DMS79 (cell line): ENCODE data around the gene FANCC.
A peak's percentile ranks its signal among the peaks of the same experiment; 100 is the strongest.
"Not testable (repeated sequence)": the region's sequence is repeated elsewhere in the genome, so short reads cannot be mapped to it uniquely, and the experiment has no call there.

Experiments used
- DNase-seq: peaks from one replicate; lab custom pipeline; 2025; lab: John Stamatoyannopoulos, UW

FANCC gene

DNA sequence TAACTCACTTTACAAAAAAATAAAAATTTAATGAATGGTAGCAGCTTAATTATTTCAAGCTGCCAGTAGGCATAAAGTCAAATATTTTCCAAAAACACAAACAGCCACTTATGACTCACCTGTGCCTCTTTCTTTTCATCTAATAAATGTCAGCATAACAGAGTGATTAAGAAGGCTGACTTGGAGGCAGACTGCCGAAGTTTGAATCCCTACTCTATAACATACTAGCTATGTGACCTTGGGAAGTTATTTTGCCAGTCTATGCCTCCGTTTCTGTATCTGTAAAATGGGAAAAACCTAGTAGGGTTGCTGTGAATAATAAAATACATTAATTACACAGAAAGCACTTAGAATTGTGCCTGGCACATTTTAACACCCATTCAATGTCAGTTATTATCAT is 33.8 kb downstream of the FANCC start:
- no peak for DNase-seq

DNA sequence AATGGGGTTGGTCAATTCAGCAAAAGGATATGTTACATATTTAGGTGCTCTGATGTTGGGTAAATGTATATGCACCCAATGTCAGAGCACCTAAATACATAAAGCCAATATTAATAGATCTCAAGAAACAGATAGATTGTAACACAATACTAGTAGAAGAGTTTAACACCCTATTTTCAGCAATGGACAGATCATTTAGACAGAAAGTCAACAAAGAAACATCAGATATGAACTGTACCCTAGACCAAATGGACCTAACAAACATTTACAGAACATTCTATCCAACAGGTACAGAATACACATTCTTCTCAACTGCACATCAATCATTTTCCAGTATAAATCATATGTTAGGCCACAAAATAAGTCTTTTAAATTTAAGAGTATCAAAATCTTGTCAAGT is 35.2 kb downstream of the FANCC start:
- DNase-seq, result no peak

DNA sequence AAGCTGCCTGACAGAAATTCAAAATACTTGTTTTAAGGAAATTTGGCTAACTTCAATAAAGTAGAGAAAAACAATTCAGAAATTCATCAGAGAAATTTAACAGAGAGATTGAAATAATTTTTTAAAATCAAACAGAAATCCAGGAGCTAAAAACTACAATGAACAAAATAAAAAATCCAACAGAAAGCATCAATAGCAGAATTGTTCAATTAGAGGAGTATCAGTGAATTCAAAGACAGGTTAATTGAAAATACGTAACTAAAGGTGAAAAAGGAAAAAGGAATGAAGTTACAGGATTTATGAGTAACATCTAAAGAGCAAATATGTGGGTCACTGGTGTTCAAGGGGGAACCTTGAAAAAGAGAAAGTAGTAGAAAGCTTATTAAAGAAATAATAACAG is 36.8 kb downstream of the FANCC start:
- no peak for DNase-seq

DNA sequence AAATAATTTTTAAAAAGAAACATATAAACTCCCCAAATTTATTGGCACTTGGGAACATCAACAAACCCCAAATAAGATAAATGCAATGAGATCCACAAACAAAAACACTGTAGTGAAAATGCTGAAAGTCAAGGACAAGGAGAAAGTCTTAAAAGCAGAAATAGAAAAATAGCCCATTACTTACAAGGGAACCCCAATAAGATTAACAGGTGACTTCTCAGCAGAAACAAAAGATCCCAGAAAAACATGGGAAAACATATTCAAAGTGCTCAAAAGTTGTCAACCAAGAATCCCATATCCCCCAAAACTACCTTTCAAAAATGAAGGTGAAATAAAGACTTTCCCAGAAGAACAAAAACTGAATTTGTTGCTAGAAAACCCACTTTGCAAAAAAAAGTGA is 40.0 kb downstream of the FANCC start:
- no peak for DNase-seq

DNA sequence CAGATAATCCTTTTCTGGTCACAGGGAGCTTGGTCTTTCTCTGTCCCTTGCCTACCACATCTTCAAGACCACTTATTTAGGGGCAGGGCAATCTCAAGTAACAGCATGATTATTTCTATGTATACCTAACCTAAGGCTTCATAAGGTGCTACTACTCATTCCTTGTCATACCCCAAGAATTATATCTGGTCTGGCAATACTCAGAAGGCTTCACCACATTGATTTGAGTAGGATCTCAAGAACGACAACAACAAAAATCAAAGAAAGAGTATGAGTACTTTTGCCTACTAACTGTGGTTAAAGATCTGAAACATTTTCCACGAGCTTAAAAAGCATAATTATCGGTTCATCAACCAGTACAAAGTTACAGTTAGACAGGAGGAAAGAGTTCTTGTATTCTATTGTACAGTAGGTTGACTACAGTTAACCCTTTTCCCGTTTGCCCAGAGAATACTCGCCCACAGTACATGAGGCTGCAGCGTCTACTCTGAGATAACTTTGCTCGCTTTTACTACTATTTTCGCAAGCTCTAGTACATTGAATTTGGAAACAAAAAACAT is 41.0 kb downstream of the FANCC start:
- DNase-seq, result no peak

DNA sequence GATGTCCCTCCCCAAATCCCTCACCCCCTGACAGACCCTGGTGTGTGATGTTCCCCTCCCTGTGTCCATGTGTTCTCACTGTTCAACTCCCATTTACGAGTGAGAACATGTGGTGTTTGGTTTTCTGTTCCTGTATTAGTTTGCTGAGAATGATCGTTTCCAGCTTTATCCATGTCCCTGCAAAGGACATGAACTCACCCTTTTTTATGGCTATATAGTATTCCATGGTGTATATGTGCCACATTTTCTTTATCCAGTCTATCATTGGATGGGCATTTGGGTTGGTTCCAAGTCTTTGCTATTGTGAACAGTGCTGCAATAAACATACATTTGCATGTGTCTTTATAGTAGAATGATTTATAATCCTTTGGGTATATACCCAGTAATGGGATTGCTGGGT is 43.3 kb downstream of the FANCC start:
- not testable (repeated sequence) for DNase-seq

DNA sequence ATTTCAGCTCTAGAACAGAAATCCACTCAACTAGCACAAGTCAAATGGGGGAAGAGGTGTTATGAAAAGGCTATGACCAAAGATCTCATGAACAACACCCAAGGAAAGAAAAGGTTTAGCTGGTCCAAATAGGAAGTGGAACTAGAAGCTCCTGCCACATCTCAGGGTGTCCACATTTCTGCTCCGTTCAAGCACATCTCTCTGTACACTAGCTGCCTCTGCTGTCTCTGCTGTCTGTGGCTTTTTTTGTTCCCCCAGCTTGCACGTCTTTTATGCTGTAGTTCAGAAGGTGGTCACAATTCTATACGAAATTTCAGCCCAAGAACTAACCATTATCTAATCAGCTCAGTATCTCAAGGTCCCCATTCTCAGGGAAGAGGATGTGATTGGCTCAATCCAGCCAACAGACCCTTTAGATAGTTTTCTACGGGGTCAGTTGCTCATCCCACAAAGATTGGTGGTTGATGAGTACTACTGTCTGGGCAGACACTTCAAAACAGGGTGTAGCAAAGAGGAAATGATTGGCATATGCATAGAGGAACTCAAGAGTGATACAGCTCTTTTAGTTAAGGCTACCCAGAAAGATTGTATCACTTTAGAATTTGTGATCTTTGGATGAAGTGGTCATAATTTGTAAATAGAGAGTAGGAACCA is 44.0 kb downstream of the FANCC start:
- no peak for DNase-seq

DNA sequence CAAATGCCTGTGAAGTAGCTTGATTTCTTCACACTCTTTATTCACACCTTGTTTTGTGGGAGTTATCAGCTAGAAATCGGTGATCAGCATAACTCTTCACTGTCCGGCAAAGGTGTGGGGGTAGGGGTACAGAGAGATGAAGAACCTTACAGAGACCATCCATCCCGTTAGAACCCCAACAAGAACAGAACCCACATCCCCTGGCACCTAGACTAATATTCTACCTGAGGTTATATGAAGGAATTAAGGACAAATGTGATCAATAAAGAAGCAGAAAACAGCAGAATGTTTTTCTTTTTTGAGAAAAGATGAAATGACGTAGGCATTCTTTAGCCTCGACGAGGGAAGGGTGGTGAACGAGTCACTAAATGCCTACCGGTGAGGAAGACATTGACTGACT is 44.7 kb downstream of the FANCC start:
- DNase-seq, result no peak

DNA sequence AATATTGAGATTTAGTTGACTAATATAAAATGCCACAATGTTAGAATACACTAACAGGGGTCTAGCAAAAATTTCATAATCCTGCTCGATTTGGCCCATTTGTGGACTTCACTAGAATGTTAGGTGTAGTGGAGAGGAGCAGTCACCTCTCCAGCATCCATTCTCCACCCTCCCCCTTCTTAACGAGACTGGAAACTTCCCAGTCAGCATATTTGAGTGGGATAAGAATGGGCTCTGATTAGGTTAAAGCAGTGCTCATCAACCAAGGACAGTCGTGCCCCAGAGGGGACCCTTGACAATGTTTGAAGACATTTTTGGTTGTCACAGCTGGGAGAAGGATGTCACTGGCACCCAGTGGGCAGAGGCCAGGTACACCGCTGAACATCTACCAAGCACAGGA is 46.7 kb downstream of the FANCC start:
- DNase-seq, result no peak

DNA sequence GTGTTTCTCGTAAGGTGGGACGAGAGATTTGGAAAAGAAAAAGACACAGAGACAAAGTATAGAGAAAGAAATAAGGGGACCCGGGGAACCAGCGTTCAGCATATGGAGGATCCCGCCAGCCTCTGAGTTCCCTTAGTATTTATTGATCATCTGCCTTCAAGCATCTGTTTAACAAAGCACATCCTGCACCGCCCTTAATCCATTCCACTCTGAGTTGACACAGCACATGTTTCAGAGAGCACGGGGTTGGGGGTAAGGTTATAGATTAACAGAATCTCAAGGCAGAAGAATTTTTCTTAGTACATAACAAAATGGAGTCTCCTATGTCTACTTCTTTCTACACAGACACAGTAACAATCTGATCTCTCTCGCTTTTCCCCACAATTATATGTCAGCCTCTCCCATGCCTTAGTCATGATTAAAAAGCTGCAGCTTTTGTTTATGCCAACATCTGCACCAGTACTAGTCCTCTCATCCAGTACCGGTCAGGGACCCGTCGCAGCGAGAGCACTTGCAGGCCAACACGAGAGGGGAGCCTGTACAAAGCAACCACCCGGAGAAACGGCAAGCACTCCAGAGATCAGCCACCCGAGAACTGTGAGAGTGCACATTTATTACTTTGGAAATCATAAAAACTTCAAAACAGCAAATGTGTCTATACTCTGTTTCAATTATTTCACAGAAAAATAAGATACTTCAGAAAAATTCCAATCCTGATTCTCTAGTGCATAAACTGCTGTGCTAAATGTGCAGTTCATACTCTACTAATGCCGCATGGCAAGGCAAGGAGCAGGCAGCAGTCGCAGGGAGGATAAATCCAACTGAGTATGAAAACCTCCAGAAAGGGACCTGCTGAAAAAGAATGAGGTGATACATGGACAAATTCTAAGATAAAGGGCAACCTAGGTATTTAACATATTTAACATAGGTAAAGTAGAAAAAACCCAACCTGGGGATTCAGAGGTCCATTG is 47.4 kb downstream of the FANCC start:
- peak; percentile 25 for DNase-seq

DNA sequence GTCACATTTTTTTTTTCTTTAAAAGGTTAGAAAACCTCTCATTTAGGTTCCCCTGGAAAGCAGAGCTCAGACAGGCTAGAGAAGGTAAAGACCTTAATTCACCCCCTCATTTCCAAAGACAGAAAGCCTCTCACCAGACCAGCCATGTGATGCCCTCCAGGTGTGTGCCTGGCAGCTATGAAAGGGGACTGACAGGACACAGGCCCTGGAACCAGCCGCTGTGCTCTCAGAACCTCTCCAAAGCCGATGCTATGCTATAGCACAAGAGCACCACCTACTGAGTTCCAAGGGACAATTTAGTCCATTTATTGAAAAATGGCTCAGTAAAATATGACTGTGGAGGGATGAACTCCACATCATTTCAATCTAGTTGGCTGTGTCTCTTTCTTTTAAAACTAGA is 48.8 kb downstream of the FANCC start:
- DNase-seq, result peak; percentile 44

DNA sequence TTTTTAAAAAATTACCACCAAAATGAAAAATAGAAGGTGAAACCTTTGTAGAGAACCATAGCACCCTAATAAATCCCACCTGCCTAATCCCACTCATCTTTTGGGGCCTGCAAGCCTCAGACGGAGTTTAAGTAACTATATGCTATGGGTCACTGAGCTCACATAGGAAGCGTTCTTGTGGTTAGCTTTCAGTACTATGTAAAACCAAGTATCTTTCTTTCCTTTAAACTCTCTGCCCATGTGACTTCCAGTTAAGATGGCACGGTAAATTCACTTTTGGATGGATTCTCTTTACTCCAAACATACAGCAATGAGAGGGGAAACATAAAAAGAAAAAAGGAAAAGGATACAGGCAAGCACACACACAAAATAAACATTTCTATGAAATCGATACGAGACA is 50.9 kb downstream of the FANCC start:
- no peak for DNase-seq

DNA sequence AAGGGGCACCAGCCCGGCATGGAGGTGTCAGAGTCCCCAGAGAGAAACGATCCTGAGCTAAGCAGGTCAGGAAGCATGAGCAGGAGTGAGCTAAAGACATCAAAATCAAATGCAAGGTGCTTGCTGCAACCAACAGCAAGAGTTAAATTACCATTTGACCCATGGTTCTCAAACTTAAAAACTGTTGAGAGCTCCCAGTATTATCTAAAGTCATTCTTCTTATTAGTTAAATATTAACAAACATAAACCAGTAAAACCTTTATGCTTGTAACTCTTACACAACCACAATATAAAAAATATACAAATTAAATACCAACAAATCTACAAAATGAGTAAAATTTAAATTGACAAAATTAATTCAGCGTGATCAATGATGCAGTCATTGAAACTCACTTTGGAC is 51.5 kb downstream of the FANCC start:
- no peak for DNase-seq

DNA sequence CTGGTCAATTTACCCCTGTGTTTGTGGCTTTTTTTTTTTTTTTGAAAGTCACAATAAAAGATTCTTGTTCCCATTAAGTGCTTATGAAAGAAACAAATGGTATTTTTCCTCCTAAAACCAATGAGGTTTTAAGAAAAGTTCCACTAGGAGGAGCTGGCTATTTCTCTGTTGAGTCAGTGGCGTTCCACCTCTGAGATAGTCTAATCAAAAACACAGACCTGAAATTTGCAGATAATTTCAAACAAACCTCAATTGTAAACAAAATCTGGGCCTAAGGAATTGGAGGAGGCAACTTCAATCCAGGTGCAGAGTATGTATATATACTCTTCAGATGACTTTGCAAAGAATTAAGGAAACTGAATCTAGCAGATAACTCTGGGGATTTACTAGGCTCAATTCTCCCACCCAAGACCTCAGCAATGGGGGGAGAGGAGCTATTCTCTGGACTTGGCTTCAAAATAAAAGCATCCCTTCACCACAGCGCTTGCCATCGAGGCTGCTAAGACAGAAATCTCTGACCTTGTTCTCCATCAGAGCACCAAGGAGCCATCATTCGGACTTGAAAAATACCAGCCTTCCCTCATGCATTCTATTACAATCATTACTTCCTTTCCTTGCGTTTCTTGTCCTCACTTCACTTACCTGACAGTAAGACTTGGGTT is 52.4 kb downstream of the FANCC start:
- no peak for DNase-seq

DNA sequence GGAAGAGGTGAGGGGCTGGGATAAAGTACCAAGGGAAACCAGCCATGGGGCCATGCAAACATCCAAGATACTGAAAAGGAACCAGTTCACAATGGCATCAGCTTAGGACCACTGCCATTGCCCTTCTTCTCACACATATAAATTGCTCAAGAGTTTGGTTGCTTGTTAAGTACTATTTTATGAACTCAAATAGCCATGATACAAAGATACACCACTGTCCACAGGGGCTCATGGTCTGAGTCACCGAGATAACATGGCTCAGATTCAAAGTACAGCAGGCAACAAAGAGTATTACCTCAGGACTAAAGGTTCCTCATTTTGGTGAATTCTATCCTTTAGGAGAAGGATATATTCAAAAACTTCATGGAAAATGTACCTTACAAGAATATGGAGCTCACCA is 55.6 kb downstream of the FANCC start:
- no peak for DNase-seq

DNA sequence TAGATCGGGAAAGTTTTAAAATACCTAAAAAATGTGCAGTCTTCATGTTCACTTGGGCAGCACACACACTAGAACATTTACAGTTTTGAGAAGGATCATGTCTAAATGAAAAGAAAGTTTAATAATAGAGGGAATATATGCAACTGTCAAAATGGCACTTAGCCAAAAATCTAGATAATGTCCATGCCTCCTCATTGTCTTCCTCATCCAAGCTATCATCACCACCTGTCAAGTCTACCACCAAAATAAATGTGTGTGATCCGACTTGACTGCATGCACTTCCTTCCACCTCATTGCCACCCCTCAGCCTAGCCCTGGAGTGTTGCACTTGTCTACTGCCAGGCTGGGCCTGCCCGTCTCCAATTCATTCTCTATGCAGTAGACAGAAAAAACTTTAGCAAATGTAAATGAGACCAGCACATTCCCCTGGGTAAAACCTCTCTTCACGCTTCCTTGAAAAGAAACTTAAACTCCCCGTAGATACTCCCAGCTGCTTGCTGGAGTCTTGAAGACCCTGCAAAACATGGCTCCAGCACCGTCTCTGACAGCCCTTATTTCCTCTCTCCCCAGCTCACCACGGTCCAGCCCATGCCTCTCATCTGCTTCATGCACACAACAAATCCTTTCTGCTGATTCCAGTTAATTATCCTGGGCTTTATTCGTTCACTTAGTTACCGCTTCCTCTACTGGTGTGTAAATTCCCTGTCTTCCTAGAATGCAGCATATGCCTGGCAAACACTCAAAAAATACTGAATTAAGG is 66.9 kb downstream of the FANCC start:
- peak; percentile 50 for DNase-seq

DNA sequence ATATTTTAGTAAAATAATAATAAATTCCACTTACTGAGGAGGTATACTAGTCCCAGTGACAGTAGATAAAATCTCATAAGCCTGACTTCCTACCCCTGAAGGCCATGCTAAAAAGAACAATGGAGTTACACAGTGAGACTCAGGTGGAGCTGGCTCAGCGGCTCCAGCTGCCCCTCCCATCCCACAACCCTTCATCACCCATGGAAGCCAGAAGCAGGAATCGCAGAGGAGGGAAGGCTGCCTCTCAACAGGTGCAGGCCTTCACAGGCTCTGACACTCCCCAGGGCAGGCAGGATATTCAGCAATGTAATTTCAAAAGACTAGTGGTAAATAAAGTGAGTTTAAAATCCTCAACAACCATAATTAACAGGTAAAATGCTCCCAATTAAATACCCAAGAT is 67.5 kb downstream of the FANCC start:
- DNase-seq, result peak; percentile 35

DNA sequence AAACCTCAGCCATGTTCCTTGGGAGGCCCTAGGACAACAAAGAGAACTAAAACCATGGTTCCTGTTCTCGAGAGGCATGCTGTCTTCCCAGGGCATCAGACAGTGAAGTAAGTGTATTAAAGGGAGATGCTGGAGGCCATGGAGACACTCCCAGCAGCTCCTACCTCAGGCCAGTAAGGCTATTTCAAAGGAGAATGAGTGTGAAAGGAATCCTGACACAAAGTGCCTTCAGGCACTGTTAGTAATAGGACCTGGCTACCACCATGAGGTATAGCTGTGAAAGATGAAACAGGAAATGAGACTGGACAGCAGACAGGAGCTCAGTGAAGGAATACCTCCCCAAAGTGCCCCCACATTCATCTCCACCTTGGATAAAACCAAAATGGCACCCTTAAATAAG is 71.0 kb downstream of the FANCC start:
- no peak for DNase-seq

DNA sequence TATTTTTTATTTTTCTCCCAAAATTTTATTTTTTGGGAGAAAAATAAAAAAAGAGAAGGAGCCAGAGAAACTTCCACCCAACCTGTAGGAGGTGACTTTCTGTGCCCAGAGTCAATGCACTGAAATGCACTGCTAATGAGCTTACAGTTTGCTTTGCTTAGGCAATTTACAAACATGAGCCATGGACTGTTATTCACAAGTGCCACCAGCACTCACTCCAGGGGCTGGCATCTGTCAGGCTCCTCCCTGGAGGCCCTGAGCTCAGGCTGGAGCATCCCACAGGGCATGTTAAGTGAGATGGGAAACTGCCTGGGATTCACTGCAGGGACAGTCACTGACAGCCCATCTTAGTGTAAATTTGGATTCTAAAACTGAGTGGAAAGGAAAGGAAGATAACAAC is 74.9 kb downstream of the FANCC start:
- DNase-seq, result no peak

DNA sequence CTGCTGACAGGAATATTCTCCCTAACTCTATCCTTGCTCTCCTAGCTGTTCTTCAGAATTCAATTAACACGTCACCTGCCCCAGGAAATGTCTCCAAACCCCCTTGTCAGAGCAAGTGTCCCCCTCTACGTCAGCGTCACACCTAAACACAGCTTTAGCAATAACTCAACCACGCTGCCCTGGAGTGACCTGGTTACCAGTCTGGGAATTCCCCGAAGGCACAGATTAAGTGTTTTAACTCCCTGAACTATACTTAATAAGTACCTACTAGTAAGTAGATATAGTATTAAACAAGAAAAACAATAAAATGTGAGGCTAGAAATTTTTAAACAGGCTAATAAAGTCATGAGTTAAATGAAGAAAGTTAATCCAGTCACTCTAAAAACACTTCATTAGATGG is 78.4 kb downstream of the FANCC start:
- DNase-seq, result no peak

DNA sequence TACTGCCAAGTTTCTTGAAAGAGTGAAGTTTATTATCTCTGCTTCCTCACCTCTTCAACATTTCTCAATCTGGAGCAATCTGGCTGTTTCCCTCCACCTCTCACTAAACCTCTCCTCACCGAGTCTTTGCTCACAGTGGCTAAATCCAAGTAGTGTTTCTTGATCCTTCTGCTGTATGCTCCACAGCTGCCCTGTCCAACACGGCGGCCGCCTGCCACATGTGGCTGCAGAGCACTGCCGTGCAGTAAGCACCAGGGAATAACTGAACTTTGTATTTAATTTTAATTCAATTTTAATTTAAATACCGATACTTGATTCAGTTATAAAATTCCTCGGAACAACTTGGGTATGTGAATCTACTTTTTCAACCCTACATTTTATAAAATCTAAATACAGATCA is 80.2 kb downstream of the FANCC start:
- DNase-seq, result no peak

DNA sequence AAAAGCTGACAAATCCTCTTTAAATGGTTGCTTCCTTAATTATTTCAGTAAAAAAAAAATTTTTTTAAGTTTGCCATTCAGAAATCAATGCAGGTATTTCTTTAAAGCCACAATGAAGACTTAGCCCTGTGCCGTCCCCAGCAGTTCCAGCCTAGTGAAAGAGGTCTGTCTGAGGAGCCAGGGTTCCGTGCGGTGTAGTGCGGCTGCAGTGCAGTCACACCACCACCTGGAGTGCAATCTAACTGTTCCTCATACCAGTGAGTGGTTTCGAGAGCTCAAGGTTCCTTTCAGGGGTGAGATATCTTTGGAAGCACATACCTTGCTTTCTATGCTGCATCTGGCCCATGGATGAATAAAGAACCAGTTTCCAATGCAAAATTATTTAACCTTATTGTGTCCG is 87.5 kb downstream of the FANCC start:
- no peak for DNase-seq
